Type B pancreatic cell (in vitro differentiated cells): ENCODE results near the gene IFRD2. TPM values are rescaled to one million over a fixed set of nuclear protein-coding genes. Genes with fewer than 3 reads are reported as not detected.
A peak's percentile ranks its signal among the peaks of the same experiment; 100 is the strongest.

Experiments
- DNase-seq: peaks from one replicate; pipeline ENCODE4 v3.0.0; 2021; ENCODE audit warnings: mixed read lengths; ENCODE audit not compliant: unreplicated experiment; ENCODE audit errors: extremely low spot score
- H3K27ac Mint-ChIP-seq: 2 replicates; pipeline ENCODE4 v1.8.0; 2021; ENCODE audit warnings: mild to moderate bottlenecking, mixed read lengths
- H3K27me3 Mint-ChIP-seq: 2 replicates; pipeline ENCODE4 v1.8.0; 2021; ENCODE audit warnings: mixed read lengths
- H3K36me3 Mint-ChIP-seq: 2 replicates; pipeline ENCODE4 v1.8.0; 2021; ENCODE audit warnings: mixed read lengths
- H3K4me1 Mint-ChIP-seq: one replicate; pipeline ENCODE4 v1.8.0; 2021; ENCODE audit warnings: mixed read lengths; ENCODE audit not compliant: unreplicated experiment
- H3K4me3 Mint-ChIP-seq: 2 replicates; pipeline ENCODE4 v1.8.0; 2021; ENCODE audit warnings: mild to moderate bottlenecking, mixed read lengths
- H3K9me3 Mint-ChIP-seq: 2 replicates; pipeline ENCODE4 v1.8.0; 2021; ENCODE audit warnings: mixed read lengths
- CTCF ChIP-seq: fragments of 200-600 bp; sonication (generic); conservative IDR thresholded peaks from 2 replicates; pipeline ENCODE4 v1.5.0; 2021; ENCODE audit warnings: antibody characterized with exemption, mild to moderate bottlenecking
- total RNA-seq: library from RNA; stranded (reverse); gene quantifications from 2 replicates; pipeline ENCODE4 v1.2.1, GENCODE V29; 2021; ENCODE audit warnings: low replicate concordance

The IFRD2 gene
- total RNA-seq, 1 donor from 2014 or later: 80.5 TPM

DNA sequence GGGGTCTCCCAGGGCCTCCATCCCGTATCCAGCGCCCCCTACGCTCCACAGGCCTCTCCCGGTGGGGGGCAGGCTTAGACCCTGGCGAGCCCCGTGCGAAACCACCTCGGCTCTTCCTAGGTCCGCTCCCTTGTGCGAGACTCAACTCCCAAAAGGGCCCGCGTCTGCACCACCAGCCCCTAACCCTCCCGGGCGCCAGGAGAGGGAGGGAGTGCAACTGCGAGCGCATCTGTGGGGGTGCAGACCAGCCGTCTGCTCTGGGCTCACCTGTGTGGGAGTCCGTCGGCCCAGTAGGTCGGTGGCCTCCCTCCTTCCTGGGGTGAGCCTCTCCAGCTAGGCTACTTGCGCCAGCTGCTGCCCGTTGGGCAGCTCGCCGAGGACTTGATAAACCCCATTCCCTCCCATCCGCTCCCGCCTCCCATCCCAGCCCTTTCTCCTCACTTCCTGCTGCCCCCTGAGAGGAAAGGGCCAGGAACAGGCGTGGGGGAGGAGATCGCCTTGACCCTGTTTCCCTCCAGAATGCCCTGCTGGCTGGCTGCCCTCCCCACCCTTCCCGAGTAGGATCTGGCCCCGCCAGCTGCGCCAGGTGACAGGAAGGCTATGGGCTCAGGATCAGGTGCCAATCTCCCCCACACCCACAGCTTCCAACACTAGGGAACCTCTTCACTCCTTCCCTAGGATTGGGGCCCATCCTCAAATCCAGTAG, 30.3 kb upstream of the IFRD2 start, which contains the start of gene HYAL2:
HYAL2 (minus strand) TSS at position 360 of the 706 bp plus-strand sequence. CDS start 2,256 bp downstream, outside the sequence.
- H3K4me3 Mint-ChIP-seq: peak within 1 kb of the TSS; percentile 89
- H3K36me3 Mint-ChIP-seq: peaks cover 7% of the 10 kb centered on the region
- H3K27me3 Mint-ChIP-seq: no peaks in the 10 kb centered on the region
- H3K4me1 Mint-ChIP-seq: peaks cover 25% of the 10 kb centered on the region
- TF ChIP-seq CTCF: no peak
- H3K27ac Mint-ChIP-seq: peak within 1 kb of the TSS; percentile 95
- DNase-seq: no peak
- no peaks in the 10 kb centered on the region for H3K9me3 Mint-ChIP-seq

- H3K4me1 Mint-ChIP-seq: peaks cover 27% of the 10 kb centered on the region
- no peak for TF ChIP-seq CTCF
Measured at GRCh38 chr3:50322115-50322385, 29.8 kb upstream of the IFRD2 start.

GRCh38 chr3:50321336-50322114, 29.3 kb upstream of the IFRD2 start:
- H3K4me3 Mint-ChIP-seq: peak overlapping the region; percentile 89
- H3K4me1 Mint-ChIP-seq: peaks cover 32% of the 10 kb centered on the region
- no peaks in the 10 kb centered on the region for H3K9me3 Mint-ChIP-seq
- peak; percentile 92 for DNase-seq
- peak; percentile 79 for TF ChIP-seq CTCF
- peak overlapping the region; percentile 95 for H3K27ac Mint-ChIP-seq
- H3K27me3 Mint-ChIP-seq: no peaks in the 10 kb centered on the region
- peaks cover 10% of the 10 kb centered on the region for H3K36me3 Mint-ChIP-seq

More at GRCh38 chr3:50322115-50322385, 29.8 kb upstream of the IFRD2 start:
- Mint-ChIP-seq H3K36me3 (peaks cover 7% of the 10 kb centered on the region), H3K27me3 (no peaks in the 10 kb centered on the region), H3K4me3 (peak overlapping the region; percentile 89), H3K27ac (no peak overlapping the region), H3K9me3 (no peaks in the 10 kb centered on the region)
- DNase-seq: no peak

GRCh38 chr3:50320853-50321335, 28.7 kb upstream of the IFRD2 start:
- no peak for TF ChIP-seq CTCF
- Mint-ChIP-seq H3K4me3 (peak overlapping the region; percentile 95), H3K27ac (peak overlapping the region; percentile 98), H3K4me1 (peaks cover 36% of the 10 kb centered on the region), H3K27me3 (no peaks in the 10 kb centered on the region), H3K36me3 (peaks cover 15% of the 10 kb centered on the region), H3K9me3 (no peaks in the 10 kb centered on the region)
- DNase-seq: peak; percentile 88

GRCh38 chr3:50319894-50320625, 27.8 kb upstream of the IFRD2 start:
- no peak for TF ChIP-seq CTCF
- H3K9me3 Mint-ChIP-seq: no peaks in the 10 kb centered on the region
- peaks cover 38% of the 10 kb centered on the region for H3K4me1 Mint-ChIP-seq
- DNase-seq: no peak
- H3K27me3 Mint-ChIP-seq: no peaks in the 10 kb centered on the region
- H3K27ac Mint-ChIP-seq: peak overlapping the region; percentile 98
- peak overlapping the region; percentile 95 for H3K4me3 Mint-ChIP-seq
- peaks cover 18% of the 10 kb centered on the region for H3K36me3 Mint-ChIP-seq
